Endothelial cell of umbilical vein (primary cell): ENCODE results near the gene JMJD7. TPM values are rescaled to one million over a fixed set of nuclear protein-coding genes. Genes with fewer than 3 reads are reported as not detected.

Experiments
- BruUV-seq: library from RNA; stranded (reverse); fragments of 400-500 nt; replicated peaks from 2 replicates; lab custom pipeline; 2021; lab: Mats Ljungman, UMichigan
- CTCF ChIA-PET: fragments of 300-600, 350-600 bp; sonication (Branson Sonifier 250); formaldehyde crosslinking; loops from one replicate; lab custom pipeline; 2021; ENCODE audit warnings: antibody characterized with exemption, inconsistent platforms; lab: Charles Lee
- POLR2A ChIA-PET: fragments of 300-600, 350-600 bp; sonication (Branson Sonifier 250); formaldehyde crosslinking; loops from one replicate; lab custom pipeline; 2021; ENCODE audit warnings: antibody characterized with exemption, inconsistent platforms; lab: Charles Lee
- DNase-seq: peaks from one replicate; pipeline ENCODE4 v3.0.0-alpha.2; 2011; ENCODE audit warnings: low read depth, low spot score
- FAIRE-seq: peaks from 2 replicates; lab custom pipeline; 2011; peaks lifted over from hg19 to GRCh38; lab: Jason Lieb, UNC
- H2AFZ ChIP-seq: 2 replicates; pipeline ENCODE4 v1.6.0; 2012; ENCODE audit warnings: low read depth, low read length, control low read depth, inconsistent platforms
- H3K27ac ChIP-seq: 2 replicates; pipeline ENCODE4 v1.5.1; 2011; ENCODE audit warnings: low read depth, mild to moderate bottlenecking, control low read depth, low read length, moderate library complexity; ENCODE audit not compliant: insufficient read depth
- H3K27me3 ChIP-seq, 2 experiments: 2 replicates each; pipeline versions ENCODE4 v1.6.0 to v1.6.1; 2011; ENCODE audit warnings: low read length in 2 of 2, mixed read lengths in 1 of 2; ENCODE audit not compliant: control insufficient read depth in 2 of 2, insufficient read depth in 2 of 2
- H3K36me3 ChIP-seq, 2 experiments: 2 replicates in 1 of 2; 3 replicates in 1 of 2; pipeline ENCODE4 v1.5.1; 2011; ENCODE audit warnings: low read length in 2 of 2, mild to moderate bottlenecking in 1 of 2, moderate library complexity in 1 of 2; ENCODE audit not compliant: control insufficient read depth in 2 of 2, insufficient read depth in 2 of 2; ENCODE audit errors: extremely low read depth in 1 of 2
- H3K4me1 ChIP-seq: 3 replicates; pipeline ENCODE4 v1.5.1; 2011; ENCODE audit warnings: mild to moderate bottlenecking, low read length; ENCODE audit not compliant: control insufficient read depth, insufficient read depth; ENCODE audit errors: extremely low read depth
- H3K4me2 ChIP-seq: 2 replicates; pipeline ENCODE4 v1.6.1; 2011; ENCODE audit warnings: low read length, control low read depth, mixed read lengths; ENCODE audit not compliant: insufficient read depth
- H3K4me3 ChIP-seq, 3 experiments: fragments of 200-600 bp in 1 of 3; sonication (generic), shearing (Covaris generic) in 1 of 3; replicated peaks in 1 of 3; 2 replicates each; pipeline ENCODE4 v1.5.1; 2011 to 2016; ENCODE audit warnings: control low read depth in 3 of 3, low read length in 3 of 3, mild to moderate bottlenecking in 2 of 3, inconsistent platforms in 1 of 3, low read depth in 1 of 3, moderate library complexity in 1 of 3; ENCODE audit not compliant: insufficient read depth in 1 of 3
- H3K79me2 ChIP-seq: 2 replicates; pipeline ENCODE4 v1.6.0; 2012; ENCODE audit warnings: low read length, inconsistent platforms; ENCODE audit not compliant: control insufficient read depth, insufficient read depth
- H3K9ac ChIP-seq: replicated peaks from 2 replicates; pipeline ENCODE3; 2011; ENCODE audit warnings: low read length, control low read depth; ENCODE audit not compliant: insufficient read depth; ENCODE audit errors: extremely low read depth
- H3K9me1 ChIP-seq: replicated peaks from 3 replicates; pipeline ENCODE4 v1.6.0; 2011; ENCODE audit warnings: mild to moderate bottlenecking, low read length; ENCODE audit not compliant: control insufficient read depth, insufficient read depth; ENCODE audit errors: extremely low read depth
- H3K9me3 ChIP-seq: replicated peaks from 2 replicates; pipeline ENCODE4 v1.5.1; 2012; ENCODE audit warnings: low read length, inconsistent platforms; ENCODE audit not compliant: control insufficient read depth, insufficient read depth
- H4K20me1 ChIP-seq: replicated peaks from 2 replicates; pipeline ENCODE3; 2011; ENCODE audit warnings: mild to moderate bottlenecking, low read length; ENCODE audit not compliant: control insufficient read depth, insufficient read depth; ENCODE audit errors: extremely low read depth
- EZH2 ChIP-seq: IDR thresholded peaks from 2 replicates; pipeline ENCODE4 v1.6.1; 2012; ENCODE audit warnings: borderline replicate concordance, low read depth, mild to moderate bottlenecking, moderate library complexity, low read length, inconsistent platforms; ENCODE audit not compliant: severe bottlenecking
- JUN ChIP-seq: IDR thresholded peaks from 2 replicates; pipeline ENCODE4 v1.6.1; 2011; ENCODE audit warnings: borderline replicate concordance, low read depth; ENCODE audit not compliant: insufficient read length, insufficient read depth
- POLR2A ChIP-seq: IDR thresholded peaks from 2 replicates; pipeline ENCODE4 v1.6.1; 2012; ENCODE audit warnings: low read depth, mild to moderate bottlenecking, control low read depth, low read length
- dilution Hi-C: fragments of 300-500 bp; cut with MboI; formaldehyde crosslinking; loops from one replicate; pipeline ENCODE4 v1.15.0; 2019; ENCODE audit warnings: low sequenced_read_pairs; ENCODE audit not compliant: extremely low pct_ligation_motif_present
- intact Hi-C: fragments of 100-400 bp; cut with micrococcal nuclease; formaldehyde crosslinking; loops from one replicate; pipeline ENCODE4 v1.10.0; 2022
- polyA plus RNA-seq, 4 experiments: library from polyadenylated mRNA; depleted of rRNA in 3 of 4; stranded (reverse) in 3 of 4; unstranded in 1 of 4; fragments of >200 nt; gene quantifications; 2 replicates each; pipeline versions ENCODE4 v1.2.1 to v1.2.3, GENCODE V29; 2011 to 2012; ENCODE audit warnings: missing spikeins in 1 of 4
- total RNA-seq: library from RNA; stranded (reverse); gene quantifications from 2 replicates; pipeline ENCODE4 v1.2.3, GENCODE V29; 2021
- TF ChIP-seq, protein P1 (sequence below), 2 donors: IDR thresholded peaks; 1 replicate in 1 of 2; 2 replicates in 1 of 2; pipeline ENCODE4 v1.5.1; 2011; ENCODE audit warnings: low read length in 2 of 2, mild to moderate bottlenecking in 2 of 2, moderate library complexity in 2 of 2, control low read depth in 1 of 2, inconsistent platforms in 1 of 2, low read depth in 1 of 2; ENCODE audit not compliant: insufficient read depth in 1 of 2; ENCODE audit errors: extremely low read depth in 1 of 2
- TF ChIP-seq, protein P2 (sequence below): IDR thresholded peaks from 2 replicates; pipeline ENCODE4 v1.6.1; 2011; ENCODE audit not compliant: insufficient read depth, insufficient read length

Gene JMJD7
- total and polyA plus RNA-seq, 2 donors (not counting 3 experiments of a cell fraction or from before 2014, with no cell fraction given): 7.3 to 11.4 TPM

DNA sequence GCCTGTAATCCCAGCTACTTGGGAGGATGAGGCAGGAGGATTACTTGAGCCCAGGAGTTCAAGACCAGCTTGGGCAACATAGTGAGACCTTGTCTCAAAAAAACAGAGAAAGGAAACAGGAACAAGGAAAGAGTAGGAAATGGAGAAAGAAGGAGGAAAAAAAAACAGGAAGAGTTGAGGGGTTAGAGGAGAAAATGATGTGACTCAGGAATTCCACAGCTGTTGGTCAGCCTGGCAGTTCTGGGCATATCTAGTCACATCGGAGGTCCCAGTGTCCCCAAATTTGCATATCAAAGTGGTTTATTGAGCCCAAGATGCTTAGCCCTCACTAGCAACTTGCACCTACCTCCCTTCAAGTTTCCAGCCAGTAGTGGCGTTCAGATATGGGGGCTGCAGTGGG is 18.8 kb upstream of the JMJD7 start:
- BruUV-seq: no TSS peak
- FAIRE-seq: peak; percentile 73
- Histone ChIP-seq H4K20me1 (no peaks in the 10 kb centered on the region), H2AFZ (no peak overlapping the region), H3K9ac (no peak overlapping the region), H3K79me2 (peaks cover 13% of the 10 kb centered on the region), H3K9me3 (no peaks in the 10 kb centered on the region), H3K27ac (no peak overlapping the region), H3K4me1 (peaks cover 21% of the 10 kb centered on the region), H3K9me1 (no peaks in the 10 kb centered on the region), H3K4me2 (no peak overlapping the region), H3K4me3 (no peak overlapping the region), H3K27me3 (no peaks in the 10 kb centered on the region), H3K36me3 (peaks cover 0 to 14% of the 10 kb centered on the region in 2 experiments)
- ChIA-PET CTCF (interaction anchor here (0.6 to 15.9 kb wide), 8 partner anchors 9 to 345 kb away, joined by 3 to 754 read pairs (median 4); partner anchors contain the start of gene MAPKBP1), POLR2A (interaction anchor here (2.1 kb wide), 1 partner anchor 31 kb away, joined by 10 read pairs; no protein-coding TSS in a partner anchor)
- dilution Hi-C loops: no loop called here
- no peak for DNase-seq
- intact Hi-C loops: no loop called here
- TF ChIP-seq, protein P1, sequence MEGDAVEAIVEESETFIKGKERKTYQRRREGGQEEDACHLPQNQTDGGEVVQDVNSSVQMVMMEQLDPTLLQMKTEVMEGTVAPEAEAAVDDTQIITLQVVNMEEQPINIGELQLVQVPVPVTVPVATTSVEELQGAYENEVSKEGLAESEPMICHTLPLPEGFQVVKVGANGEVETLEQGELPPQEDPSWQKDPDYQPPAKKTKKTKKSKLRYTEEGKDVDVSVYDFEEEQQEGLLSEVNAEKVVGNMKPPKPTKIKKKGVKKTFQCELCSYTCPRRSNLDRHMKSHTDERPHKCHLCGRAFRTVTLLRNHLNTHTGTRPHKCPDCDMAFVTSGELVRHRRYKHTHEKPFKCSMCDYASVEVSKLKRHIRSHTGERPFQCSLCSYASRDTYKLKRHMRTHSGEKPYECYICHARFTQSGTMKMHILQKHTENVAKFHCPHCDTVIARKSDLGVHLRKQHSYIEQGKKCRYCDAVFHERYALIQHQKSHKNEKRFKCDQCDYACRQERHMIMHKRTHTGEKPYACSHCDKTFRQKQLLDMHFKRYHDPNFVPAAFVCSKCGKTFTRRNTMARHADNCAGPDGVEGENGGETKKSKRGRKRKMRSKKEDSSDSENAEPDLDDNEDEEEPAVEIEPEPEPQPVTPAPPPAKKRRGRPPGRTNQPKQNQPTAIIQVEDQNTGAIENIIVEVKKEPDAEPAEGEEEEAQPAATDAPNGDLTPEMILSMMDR (IDR thresholded peaks at IDR 0.05; ENCODE audit: extremely low read depth in 1 of 2, insufficient read depth in 1 of 2, low read depth in 1 of 2, low read length in 2 of 2): no peak
- no peak for TF ChIP-seq POLR2A
- TF ChIP-seq JUN: no peak
- no peak for TF ChIP-seq EZH2
- TF ChIP-seq, protein P2, sequence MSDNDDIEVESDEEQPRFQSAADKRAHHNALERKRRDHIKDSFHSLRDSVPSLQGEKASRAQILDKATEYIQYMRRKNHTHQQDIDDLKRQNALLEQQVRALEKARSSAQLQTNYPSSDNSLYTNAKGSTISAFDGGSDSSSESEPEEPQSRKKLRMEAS: no peak
